Measurements from ENCODE around the gene SMYD3. TPM values are rescaled to one million over a fixed set of nuclear protein-coding genes. Genes with fewer than 3 reads are reported as not detected.
A peak's percentile ranks its signal among the peaks of the same experiment; 100 is the strongest.

SMYD3 gene
- total RNA-seq, 1 experiment from 2014 or later = 33.4 TPM

- no peak for DNase-seq (ENCODE audit: low read depth, low spot score)
- in situ Hi-C loops (cut with HindIII; ENCODE audit: low pct_unique_long_range_greater_than_20kb, low sequenced_read_pairs) = no loop called here
These were observed 360.1 kb downstream of the SMYD3 start for GRCh38 chr1:246146804-246147523.

- DNase-seq (ENCODE audit: low read depth, low spot score) = no peak
- in situ Hi-C loops (cut with HindIII; ENCODE audit: low pct_unique_long_range_greater_than_20kb, low sequenced_read_pairs) = no loop called here
These were observed 361.2 kb downstream of the SMYD3 start for GRCh38 chr1:246145900-246146299.

- DNase-seq (ENCODE audit: low read depth, low spot score) = no peak
- in situ Hi-C loops (cut with HindIII; ENCODE audit: low pct_unique_long_range_greater_than_20kb, low sequenced_read_pairs) = no loop called here
These were observed 362.1 kb downstream of the SMYD3 start for GRCh38 chr1:246144931-246145330.

- in situ Hi-C loops (cut with HindIII; ENCODE audit: low pct_unique_long_range_greater_than_20kb, low sequenced_read_pairs) = no loop called here
- no peak for DNase-seq (ENCODE audit: low read depth, low spot score)
These were observed 364.7 kb downstream of the SMYD3 start for GRCh38 chr1:246142320-246142893.

GRCh38 chr1:246141306-246141705, 365.8 kb downstream of the SMYD3 start:
- in situ Hi-C loops (cut with HindIII; ENCODE audit: low pct_unique_long_range_greater_than_20kb, low sequenced_read_pairs) = no loop called here
- DNase-seq (ENCODE audit: low read depth, low spot score) = no peak

GRCh38 chr1:246139745-246140182, 367.3 kb downstream of the SMYD3 start:
- peak; percentile 21 for DNase-seq (ENCODE audit: low read depth, low spot score)
- in situ Hi-C loops (cut with HindIII; ENCODE audit: low pct_unique_long_range_greater_than_20kb, low sequenced_read_pairs) = no loop called here

- DNase-seq (ENCODE audit: low read depth, low spot score) = no peak
- in situ Hi-C loops (cut with HindIII; ENCODE audit: low pct_unique_long_range_greater_than_20kb, low sequenced_read_pairs) = no loop called here
These were observed 368.3 kb downstream of the SMYD3 start for GRCh38 chr1:246138781-246139180.

GRCh38 chr1:246136477-246136876, 370.6 kb downstream of the SMYD3 start:
- no peak for DNase-seq (ENCODE audit: low read depth, low spot score)
- in situ Hi-C loops (cut with HindIII; ENCODE audit: low pct_unique_long_range_greater_than_20kb, low sequenced_read_pairs) = no loop called here

- in situ Hi-C loops (cut with HindIII; ENCODE audit: low pct_unique_long_range_greater_than_20kb, low sequenced_read_pairs) = no loop called here
These were observed 372.3 kb downstream of the SMYD3 start for GRCh38 chr1:246134789-246135188.

GRCh38 chr1:246131095-246131494, 376.0 kb downstream of the SMYD3 start:
- DNase-seq (ENCODE audit: low read depth, low spot score) = no peak
- in situ Hi-C loops (cut with HindIII; ENCODE audit: low pct_unique_long_range_greater_than_20kb, low sequenced_read_pairs) = no loop called here

More at GRCh38 chr1:246134789-246135188, 372.3 kb downstream of the SMYD3 start:
- no peak for DNase-seq (ENCODE audit: low read depth, low spot score)

GRCh38 chr1:246128494-246129069, 378.5 kb downstream of the SMYD3 start:
- DNase-seq (ENCODE audit: low read depth, low spot score) = no peak
- in situ Hi-C loops (cut with HindIII; ENCODE audit: low pct_unique_long_range_greater_than_20kb, low sequenced_read_pairs) = no loop called here

GRCh38 chr1:246126580-246126979, 380.5 kb downstream of the SMYD3 start:
- DNase-seq (ENCODE audit: low read depth, low spot score) = no peak
- in situ Hi-C loops (cut with HindIII; ENCODE audit: low pct_unique_long_range_greater_than_20kb, low sequenced_read_pairs) = no loop called here

- no peak for DNase-seq (ENCODE audit: low read depth, low spot score)
- in situ Hi-C loops (cut with HindIII; ENCODE audit: low pct_unique_long_range_greater_than_20kb, low sequenced_read_pairs) = no loop called here
These were observed 385.0 kb downstream of the SMYD3 start for GRCh38 chr1:246122071-246122470.

GRCh38 chr1:246121533-246121932, 385.5 kb downstream of the SMYD3 start:
- in situ Hi-C loops (cut with HindIII; ENCODE audit: low pct_unique_long_range_greater_than_20kb, low sequenced_read_pairs) = no loop called here
- no peak for DNase-seq (ENCODE audit: low read depth, low spot score)

- in situ Hi-C loops (cut with HindIII; ENCODE audit: low pct_unique_long_range_greater_than_20kb, low sequenced_read_pairs) = no loop called here
- DNase-seq (ENCODE audit: low read depth, low spot score) = peak; percentile 70
These were observed 389.9 kb downstream of the SMYD3 start for GRCh38 chr1:246117066-246117791.

- no peak for DNase-seq (ENCODE audit: low read depth, low spot score)
- in situ Hi-C loops (cut with HindIII; ENCODE audit: low pct_unique_long_range_greater_than_20kb, low sequenced_read_pairs) = no loop called here
These were observed 392.7 kb downstream of the SMYD3 start for GRCh38 chr1:246114369-246114768.

- DNase-seq (ENCODE audit: low read depth, low spot score) = no peak
- in situ Hi-C loops (cut with HindIII; ENCODE audit: low pct_unique_long_range_greater_than_20kb, low sequenced_read_pairs) = no loop called here
These were observed 393.5 kb downstream of the SMYD3 start for GRCh38 chr1:246113555-246114095.

- in situ Hi-C loops (cut with HindIII; ENCODE audit: low pct_unique_long_range_greater_than_20kb, low sequenced_read_pairs) = no loop called here
- no peak for DNase-seq (ENCODE audit: low read depth, low spot score)
These were observed 395.5 kb downstream of the SMYD3 start for GRCh38 chr1:246111570-246111969.
